T-helper 2 cell treated with Interferon-gamma antibody and Interleukin-4, amounts not matched to agents 100 ng/mL and 5 ng/mL, for 36 hours (primary cell): Measurements from ENCODE around the gene OR14A16. TPM values are rescaled to one million over a fixed set of nuclear protein-coding genes. Genes with fewer than 3 reads are reported as not detected.

Experiments used
- intact Hi-C: fragments of 100-400 bp; cut with micrococcal nuclease; formaldehyde crosslinking; loops from one replicate; pipeline ENCODE4 v1.15.1; 2023
- total RNA-seq: library from RNA; stranded (reverse); gene quantifications from 2 replicates; pipeline ENCODE4 v1.2.3, GENCODE V29; 2022

OR14A16 gene
- not detected in 2 replicates for total RNA-seq

- intact Hi-C loops, result no loop called here
These were observed at the start of gene OR14A16 for GRCh38 chr1:247824023-247824422. Gene OR14A16 (minus strand): TSS chr1:247824119. CDS start chr1:247815729, 8,390 bp downstream.

GRCh38 chr1:247865416-247865815 lies 41.5 kb upstream of the OR14A16 start:
- intact Hi-C loops, result no loop called here

- intact Hi-C loops, result no loop called here
These were observed 40.7 kb upstream of the OR14A16 start for GRCh38 chr1:247864644-247865043.

DNA sequence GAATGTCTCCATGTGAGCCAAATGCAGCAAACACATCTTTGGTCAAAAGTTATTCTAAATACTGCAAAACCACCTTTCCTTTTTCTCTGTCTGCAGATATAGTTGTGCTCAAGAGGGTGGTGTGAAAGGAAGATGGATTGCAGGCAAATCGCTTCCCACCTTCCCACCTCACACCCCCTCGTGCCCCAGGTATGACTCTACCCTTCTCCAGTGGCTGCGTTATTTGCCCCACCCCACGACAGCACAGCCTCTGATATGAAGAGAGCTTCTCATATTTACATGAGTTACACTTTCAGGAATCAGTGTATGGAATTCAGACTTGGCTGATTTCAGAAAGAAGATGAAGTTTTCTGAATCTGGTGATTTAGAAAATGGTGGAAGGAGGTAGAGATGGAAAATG lies 38.8 kb upstream of the OR14A16 start:
- intact Hi-C loops, result no loop called here

- intact Hi-C loops, result loop anchor here (5.0 kb wide), 1 partner anchor 466 kb away; no protein-coding TSS in a partner anchor
These were observed 34.2 kb upstream of the OR14A16 start for GRCh38 chr1:247857985-247858619.

- intact Hi-C loops, result loop anchor here (5.0 kb wide), 1 partner anchor 465 kb away; no protein-coding TSS in a partner anchor
These were observed 33.4 kb upstream of the OR14A16 start, which contains the start of gene TRIM58 for GRCh38 chr1:247857069-247857984. Gene TRIM58 (plus strand): TSS chr1:247857187. CDS start chr1:247857247, 60 bp downstream.

- intact Hi-C loops, result loop anchor here (5.0 kb wide), 1 partner anchor 464 kb away; no protein-coding TSS in a partner anchor
These were observed 32.0 kb upstream of the OR14A16 start for GRCh38 chr1:247855911-247856310.

- intact Hi-C loops, result loop anchor here (5.0 kb wide), 1 partner anchor 463 kb away; no protein-coding TSS in a partner anchor
These were observed 31.1 kb upstream of the OR14A16 start for GRCh38 chr1:247854899-247855545.

GRCh38 chr1:247849616-247850015 lies 25.7 kb upstream of the OR14A16 start:
- intact Hi-C loops, result no loop called here

GRCh38 chr1:247848346-247848745 lies 24.4 kb upstream of the OR14A16 start:
- intact Hi-C loops, result no loop called here

GRCh38 chr1:247845693-247846017 lies 21.7 kb upstream of the OR14A16 start:
- intact Hi-C loops, result no loop called here

GRCh38 chr1:247845011-247845692 lies 21.2 kb upstream of the OR14A16 start:
- intact Hi-C loops, result no loop called here

- intact Hi-C loops, result no loop called here
These were observed 19.5 kb upstream of the OR14A16 start for GRCh38 chr1:247843411-247843810.

DNA sequence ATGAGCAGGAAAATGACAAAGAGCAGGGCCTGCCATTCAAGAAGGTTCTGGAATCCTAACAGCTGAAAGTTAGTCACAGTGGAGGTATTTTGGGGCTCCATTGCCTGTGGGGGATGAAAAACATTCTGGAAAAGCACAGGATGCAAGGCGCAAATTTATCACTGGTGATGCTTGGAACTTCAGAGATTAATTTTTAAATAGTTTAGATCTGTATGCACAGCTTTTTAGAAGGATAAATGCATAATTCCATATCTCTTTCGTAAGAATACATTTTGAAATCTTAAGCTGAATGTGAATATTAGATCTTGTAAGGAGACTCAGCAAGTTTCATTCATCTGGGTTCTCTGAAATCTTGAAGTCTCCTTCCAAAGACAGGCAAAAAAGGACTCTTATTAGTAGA lies 17.9 kb upstream of the OR14A16 start, which contains the start of gene OR11L1:
TSS of gene OR11L1 (minus strand) at position 101 of the 400 bp plus-strand sequence. CDS start at position 101, 0 bp downstream.
- intact Hi-C loops, result no loop called here

- intact Hi-C loops, result no loop called here
These were observed 16.9 kb upstream of the OR14A16 start for GRCh38 chr1:247840818-247841217.

DNA sequence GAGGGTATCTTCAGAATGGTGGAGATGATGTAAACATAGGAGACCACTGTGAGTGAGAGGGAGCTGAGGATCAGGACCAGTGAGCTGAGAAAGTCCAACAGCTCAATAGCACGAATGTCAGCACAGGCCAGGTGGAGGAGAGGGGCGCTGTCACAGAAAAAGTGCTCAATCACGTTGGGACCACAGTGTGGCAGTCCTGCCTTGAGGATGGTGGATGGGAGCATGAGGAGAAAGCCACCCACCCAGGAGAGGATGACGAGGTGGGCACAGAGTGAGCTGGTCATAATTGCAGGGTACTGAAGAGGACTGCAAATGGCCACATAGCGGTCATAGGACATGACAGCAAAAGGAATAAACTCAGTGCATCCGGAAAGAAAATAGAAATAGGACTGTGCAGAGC lies 9.7 kb upstream of the OR14A16 start:
- intact Hi-C loops, result no loop called here

DNA sequence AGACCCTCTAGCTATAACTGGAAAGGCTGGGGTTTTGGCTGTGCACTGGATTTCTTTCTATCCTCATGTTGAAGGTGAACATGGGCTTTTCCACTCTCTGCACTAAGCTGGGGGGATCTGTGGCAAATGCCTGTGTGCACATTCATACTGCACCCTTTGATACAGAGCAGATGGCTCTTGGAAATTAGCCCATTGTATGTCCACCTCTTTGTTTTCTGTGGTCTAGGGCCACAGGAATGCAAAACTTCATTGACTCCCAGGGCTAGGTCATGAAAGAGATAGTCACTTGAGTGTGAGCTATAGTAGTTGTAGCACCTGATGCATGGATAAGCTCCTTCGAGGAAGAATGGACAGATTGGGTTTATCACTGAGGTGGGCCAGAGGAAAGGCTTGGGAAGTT lies 5.7 kb upstream of the OR14A16 start:
- intact Hi-C loops, result no loop called here

DNA sequence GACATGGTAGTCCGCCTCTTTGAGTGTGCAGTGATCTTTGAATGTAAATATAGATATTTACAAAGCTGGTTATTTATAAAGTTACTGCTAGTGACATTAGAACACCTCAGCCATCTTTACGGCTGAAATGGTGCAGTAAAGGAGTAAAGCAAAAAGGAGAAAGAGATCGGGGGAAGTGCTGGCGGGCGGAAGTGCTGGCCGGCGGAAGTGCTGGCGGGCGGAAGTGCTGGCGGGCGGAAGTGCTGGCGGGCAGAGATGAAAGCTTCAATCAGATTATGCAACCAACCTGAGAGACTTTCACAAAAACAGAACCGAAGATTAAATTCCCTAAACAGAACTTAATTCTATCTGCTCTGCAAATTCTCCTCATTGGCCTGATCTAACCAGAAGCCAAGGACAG lies 1.4 kb upstream of the OR14A16 start:
- intact Hi-C loops, result no loop called here

- intact Hi-C loops, result no loop called here
These were observed 1.9 kb downstream of the OR14A16 start for GRCh38 chr1:247822060-247822459.

DNA sequence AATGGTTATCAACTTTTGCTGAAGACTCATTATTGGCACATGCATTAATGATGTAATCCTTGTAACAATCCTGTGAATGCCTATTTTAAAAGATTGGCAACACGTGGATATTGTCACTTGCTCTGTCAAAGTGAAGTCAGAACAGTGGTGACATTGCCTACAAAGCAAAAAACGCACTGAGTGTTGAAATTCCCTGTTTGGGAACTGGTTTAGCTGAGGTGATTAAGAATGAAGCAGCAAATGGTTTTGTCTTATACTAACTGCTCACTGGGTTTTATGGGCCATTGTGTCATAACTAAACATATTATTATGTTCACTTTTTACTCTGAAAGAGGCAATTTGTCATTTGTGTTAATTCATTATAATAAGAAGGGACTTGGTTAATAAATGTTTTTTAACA lies 11.3 kb downstream of the OR14A16 start:
- intact Hi-C loops, result no loop called here

DNA sequence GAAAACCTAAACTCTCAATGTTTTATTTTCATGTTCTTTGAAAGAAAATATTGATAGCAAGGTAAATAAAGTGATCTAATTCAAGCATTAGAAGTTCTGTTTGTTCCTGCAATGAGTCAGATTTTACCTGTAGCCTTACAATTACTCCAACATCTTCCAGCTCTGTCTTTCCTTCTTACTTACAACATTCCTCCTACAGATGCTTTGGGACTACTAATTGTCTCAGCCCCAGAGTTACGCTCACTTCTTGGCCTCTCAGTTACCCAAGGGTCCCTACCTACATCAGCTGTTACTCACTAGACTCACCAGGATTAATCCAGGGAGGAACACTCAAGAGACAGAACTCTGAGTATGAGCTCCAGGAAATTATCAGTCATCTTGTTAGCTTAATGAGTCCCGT lies 26.4 kb downstream of the OR14A16 start:
- intact Hi-C loops, result no loop called here
